Right forelimb (tissue), 1 donor: ENCODE data around the gene FTCDNL1.
A peak's percentile ranks its signal among the peaks of the same experiment; 100 is the strongest.

Experiments used
- DNase-seq: peaks from one replicate; pipeline ENCODE4 v3.0.0-alpha.2; 2018

FTCDNL1 gene

GRCh38 chr2:199850718-199851500 is at the start of gene FTCDNL1:
TSS of gene FTCDNL1 (minus strand) at chr2:199851192. CDS start at chr2:199848962, 2,230 bp downstream.
- peak; percentile 82 for DNase-seq

- DNase-seq: no peak
These were observed 45.6 kb upstream of the FTCDNL1 start for GRCh38 chr2:199896617-199897016.

DNA sequence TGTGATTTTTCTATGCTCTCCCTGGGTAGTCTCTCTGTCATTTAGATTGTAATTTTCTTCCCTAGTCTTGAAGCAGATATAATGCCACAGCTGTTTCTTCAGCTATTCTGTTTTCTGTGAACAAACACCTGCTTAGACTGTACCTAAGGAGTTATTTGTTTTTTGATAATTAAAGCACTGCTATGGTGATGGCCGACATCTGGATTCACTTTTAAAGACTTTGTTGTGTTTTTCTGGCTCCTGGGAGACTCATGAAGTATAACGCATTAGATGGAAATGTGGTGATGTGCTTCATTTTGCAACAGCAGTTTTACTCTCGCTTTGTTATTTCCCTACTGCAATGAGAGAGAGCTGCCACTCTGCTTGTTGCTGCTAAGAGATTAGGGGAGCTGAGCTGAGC is 44.4 kb upstream of the FTCDNL1 start:
- DNase-seq: no peak

DNA sequence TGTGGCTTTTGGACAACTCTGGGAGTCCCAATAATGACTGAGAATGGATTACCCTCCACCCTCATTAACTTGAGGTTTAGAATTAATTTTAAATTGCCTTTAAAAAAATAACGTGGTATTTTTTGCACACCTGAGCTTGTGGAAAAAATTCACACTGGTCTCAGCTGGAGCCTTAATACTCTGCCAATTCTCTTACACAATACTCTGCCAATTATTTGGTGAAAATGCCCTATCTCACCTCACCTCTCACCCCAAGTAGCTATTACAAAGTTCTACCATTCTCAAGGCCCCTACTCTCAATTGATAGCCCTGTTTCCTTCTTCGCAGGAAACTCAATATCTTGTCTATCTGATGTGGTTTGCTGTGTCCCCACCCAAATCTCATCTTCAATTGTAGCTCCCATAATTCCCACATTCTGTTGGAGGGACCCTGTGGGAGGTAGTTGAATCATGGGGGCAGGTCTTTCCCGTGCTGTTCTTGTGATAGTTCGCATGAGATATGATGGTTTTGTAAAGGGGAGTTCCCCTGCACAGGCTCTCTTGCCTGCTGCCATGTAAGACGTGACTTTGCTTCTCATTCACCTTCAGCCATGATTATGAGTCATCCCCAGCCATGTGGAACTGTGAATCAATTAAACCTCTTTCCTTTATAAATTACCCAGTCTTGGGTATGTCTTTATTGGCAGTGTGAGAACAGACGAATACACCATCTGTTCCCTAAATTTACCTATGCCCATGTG is 32.7 kb upstream of the FTCDNL1 start:
- no peak for DNase-seq

- no peak for DNase-seq
These were observed 31.7 kb upstream of the FTCDNL1 start for GRCh38 chr2:199882667-199883066.

GRCh38 chr2:199875400-199875799 is 24.4 kb upstream of the FTCDNL1 start:
- no peak for DNase-seq

- no peak for DNase-seq
These were observed 23.2 kb upstream of the FTCDNL1 start for GRCh38 chr2:199874209-199874608.

DNA sequence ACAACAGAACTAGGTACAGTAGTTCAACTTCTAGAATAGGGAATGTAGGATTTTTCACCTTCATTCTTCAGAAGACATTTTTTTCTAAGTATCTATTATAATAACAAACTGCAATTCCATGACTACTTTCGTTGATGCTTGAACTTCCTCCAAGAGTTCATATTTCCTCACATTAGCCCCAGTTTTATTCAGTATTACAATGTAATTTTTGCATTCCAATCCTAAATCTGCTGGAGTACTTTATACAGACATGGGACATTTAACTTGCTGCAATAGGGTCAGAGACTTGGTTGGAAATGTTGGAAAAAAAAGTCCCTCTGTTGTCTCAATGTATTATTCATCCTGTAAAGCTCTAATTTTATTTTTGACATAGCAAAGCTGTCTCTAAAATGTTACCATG is 19.6 kb upstream of the FTCDNL1 start:
- no peak for DNase-seq

DNA sequence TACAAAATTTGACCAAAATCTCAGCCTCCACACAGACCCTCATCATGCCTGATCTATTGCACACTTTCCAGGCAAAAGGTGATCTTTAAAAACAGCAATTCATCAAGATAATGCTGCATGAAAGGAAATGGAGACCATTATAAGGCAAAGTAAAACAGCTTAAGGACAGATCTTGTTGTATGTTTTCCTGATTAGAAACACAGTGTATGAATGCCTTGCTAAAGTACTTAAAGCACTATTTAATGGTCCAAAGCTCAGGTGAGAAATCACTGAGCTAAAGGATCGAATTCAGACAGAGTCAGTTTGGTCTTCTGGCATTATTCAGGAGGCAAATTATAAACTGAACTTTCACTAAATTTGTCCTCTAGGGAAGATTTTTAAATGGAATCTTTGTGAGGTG is 18.7 kb upstream of the FTCDNL1 start:
- no peak for DNase-seq

GRCh38 chr2:199869227-199869541 is 18.2 kb upstream of the FTCDNL1 start:
- DNase-seq: no peak

DNA sequence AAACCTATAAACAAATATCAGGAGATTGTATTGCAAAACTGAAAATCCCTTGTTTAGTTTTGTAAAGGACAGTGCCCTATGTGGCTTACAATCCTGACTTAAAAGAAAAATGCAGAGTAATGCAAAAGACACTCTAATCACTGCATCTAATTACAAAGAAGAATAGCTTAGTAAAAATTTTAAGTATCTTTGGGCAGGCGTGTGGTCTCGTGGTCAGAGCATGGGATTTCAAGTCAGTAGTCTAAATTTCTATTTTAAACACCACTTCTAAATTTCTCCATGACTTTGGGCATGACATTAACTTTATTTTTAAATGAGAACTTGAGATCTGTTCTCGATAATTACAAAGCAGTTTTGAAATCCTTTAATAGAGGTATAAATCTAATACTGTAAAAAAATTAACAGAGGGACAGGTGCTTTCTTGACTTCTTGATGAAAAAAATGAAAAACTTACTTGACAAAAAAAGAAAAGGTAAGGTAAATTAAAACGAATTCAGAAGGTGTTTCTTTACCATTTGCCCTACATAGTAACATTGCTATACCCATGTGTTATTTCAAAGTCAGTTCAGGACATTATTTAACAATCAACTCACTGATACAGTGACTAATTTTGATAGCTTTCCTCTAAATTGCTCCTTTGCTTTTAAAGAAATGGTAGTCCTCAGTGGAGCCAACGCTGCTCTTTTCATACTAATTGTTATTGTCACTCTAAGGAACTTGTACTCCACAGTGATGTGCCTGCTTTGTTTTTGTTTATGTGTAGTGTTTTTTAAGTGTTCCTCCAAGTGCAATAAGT is 17.6 kb upstream of the FTCDNL1 start:
- DNase-seq: no peak

- no peak for DNase-seq
These were observed 14.9 kb upstream of the FTCDNL1 start for GRCh38 chr2:199865905-199866304.

- DNase-seq: no peak
These were observed 11.8 kb upstream of the FTCDNL1 start for GRCh38 chr2:199862788-199863187.

GRCh38 chr2:199861132-199861774 is 10.3 kb upstream of the FTCDNL1 start:
- no peak for DNase-seq

- no peak for DNase-seq
These were observed 4.8 kb upstream of the FTCDNL1 start for GRCh38 chr2:199855812-199856211.

GRCh38 chr2:199851883-199852282 is 891 bp upstream of the FTCDNL1 start:
- no peak for DNase-seq

- DNase-seq: no peak
These were observed 464 bp upstream of the FTCDNL1 start for GRCh38 chr2:199851501-199851810.

- no peak for DNase-seq
These were observed 724 bp downstream of the FTCDNL1 start for GRCh38 chr2:199850218-199850717.

DNA sequence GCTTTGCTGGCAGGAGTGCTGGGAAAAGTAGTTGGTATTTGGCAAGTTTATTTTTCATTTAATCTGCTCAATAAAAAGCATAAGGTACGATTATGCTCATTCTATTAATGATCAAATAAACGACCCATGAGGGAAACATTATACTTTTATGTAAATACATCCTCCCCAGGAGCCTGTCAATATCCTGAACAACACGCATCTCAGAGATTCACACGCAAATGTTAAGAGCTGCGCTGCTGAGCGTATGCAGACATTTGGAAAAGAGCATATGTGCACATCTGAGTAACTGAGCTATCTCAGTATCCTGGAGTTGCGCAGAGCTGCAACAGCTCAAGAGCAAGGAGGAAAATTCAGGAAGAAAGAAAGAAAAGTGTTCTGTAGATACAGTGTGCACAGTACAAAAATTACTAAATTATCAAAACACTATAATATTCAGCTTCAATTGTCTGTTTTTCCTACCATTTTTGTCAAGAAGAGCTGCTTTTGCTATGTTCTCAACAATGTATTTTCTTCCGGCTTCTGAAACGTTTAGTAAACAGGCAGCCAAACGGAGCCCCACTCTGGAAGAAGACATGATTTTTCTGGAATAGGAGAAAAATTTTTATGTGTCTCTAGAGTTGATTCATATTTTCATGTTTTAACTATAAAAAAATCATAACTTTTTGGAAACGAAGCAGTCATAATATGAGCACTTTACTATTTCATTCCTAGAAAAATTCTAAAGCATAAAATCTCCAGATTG is 2.4 kb downstream of the FTCDNL1 start:
- DNase-seq: no peak

DNA sequence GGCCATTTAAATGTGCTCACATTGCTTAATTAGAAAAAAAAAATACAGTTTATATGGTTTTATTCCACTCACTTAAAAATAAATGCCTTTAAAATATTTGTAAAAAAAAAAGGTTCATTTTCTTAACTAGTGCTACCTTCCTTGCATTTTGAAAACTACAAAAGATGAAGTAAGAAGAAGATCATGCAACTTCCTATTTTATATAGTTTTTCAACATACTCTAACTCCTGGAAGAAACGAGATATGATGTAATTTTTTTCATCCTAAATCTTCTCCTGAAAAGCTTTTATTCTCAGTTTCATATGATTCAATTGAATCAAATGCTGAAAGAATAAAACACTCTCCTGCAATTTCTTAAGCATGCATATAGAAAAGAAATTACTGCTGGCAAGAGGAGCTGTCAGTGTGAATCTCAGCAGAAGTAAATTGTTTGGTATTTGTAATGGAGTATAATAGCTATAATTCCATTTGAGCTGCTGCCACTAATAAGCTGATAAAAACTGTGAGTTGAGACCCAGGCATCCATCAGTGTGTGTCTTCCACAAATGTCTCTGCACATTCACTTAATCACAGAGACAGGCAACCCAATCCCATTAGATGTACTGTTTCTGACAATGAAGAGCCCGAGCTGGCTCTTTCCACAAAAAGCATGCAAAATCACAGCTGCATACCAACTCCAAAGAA is 3.7 kb downstream of the FTCDNL1 start:
- DNase-seq: no peak

DNA sequence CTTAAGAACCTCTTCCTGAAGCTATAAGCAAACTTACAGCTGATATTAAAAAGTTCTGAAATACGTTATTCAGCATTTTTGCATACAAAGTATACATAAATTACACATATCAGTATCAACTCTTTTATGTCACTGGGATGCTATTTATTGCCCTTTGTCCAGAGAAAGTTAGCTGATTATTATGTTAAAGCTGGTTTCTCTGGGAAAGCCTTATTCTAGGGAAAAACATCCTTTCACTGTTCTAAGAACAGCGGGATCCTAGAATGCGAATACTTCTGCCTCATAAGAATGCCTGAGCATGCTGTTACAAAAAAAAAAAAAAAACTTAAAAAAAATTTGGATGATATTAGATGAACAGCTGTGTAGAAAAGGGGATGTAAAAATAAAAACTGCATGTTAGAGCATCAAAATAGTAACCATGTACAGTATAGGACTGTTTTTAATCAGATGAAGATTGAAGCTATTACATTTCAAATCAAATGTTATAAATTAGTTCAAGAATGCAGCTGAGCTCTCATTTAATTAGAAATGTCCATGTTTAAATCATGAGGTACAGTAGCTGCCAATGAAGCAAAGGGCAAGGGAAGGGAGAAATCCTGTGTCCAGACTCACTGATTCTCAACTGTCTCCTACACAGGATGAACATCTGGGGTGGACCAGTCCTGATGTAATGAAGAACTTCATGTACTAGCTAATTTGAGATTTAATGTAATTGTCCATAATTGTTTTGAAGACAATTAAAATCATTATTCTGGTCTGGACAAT is 8.2 kb downstream of the FTCDNL1 start:
- DNase-seq: no peak
